ENCODE data around the gene PEX5L.
"Not testable (repeated sequence)": the region's sequence is repeated elsewhere in the genome, so short reads cannot be mapped to it uniquely, and the experiment has no call there.

Gene PEX5L

GRCh38 chr3:179806177-179806576 lies 230.6 kb downstream of the PEX5L start:
- Histone ChIP-seq H3K27me3 (ENCODE audit: control insufficient read depth in 2 of 2, insufficient read depth in 2 of 2, low read length in 2 of 2) (peaks cover 0 to 8% of the 10 kb centered on the region in 2 donors), H3K4me1 (ENCODE audit: control insufficient read depth in 2 of 2, insufficient read depth in 2 of 2, low read length in 2 of 2) (no peaks in the 10 kb centered on the region), H3K9ac (ENCODE audit: low read depth in 1 of 2, low read length in 2 of 2) (no peak overlapping the region), H3K9me3 (ENCODE audit: control insufficient read depth in 2 of 2, low read length in 2 of 2) (no peaks in the 10 kb centered on the region), H3K27ac (ENCODE audit: low read depth in 2 of 2, low read length in 2 of 2) (no peak overlapping the region), H3K36me3 (ENCODE audit: control insufficient read depth in 2 of 2, insufficient read depth in 2 of 2, low read length in 2 of 2) (no peaks in the 10 kb centered on the region), H3K4me3 (ENCODE audit: low read length in 2 of 2) (no peak overlapping the region)

GRCh38 chr3:179801856-179802255 lies 234.9 kb downstream of the PEX5L start:
- Histone ChIP-seq H3K4me1 (ENCODE audit: control insufficient read depth in 2 of 2, insufficient read depth in 2 of 2, low read length in 2 of 2) (no peaks in the 10 kb centered on the region), H3K27ac (ENCODE audit: low read depth in 2 of 2, low read length in 2 of 2) (no peak overlapping the region), H3K9ac (ENCODE audit: low read depth in 1 of 2, low read length in 2 of 2) (no peak overlapping the region), H3K9me3 (ENCODE audit: control insufficient read depth in 2 of 2, low read length in 2 of 2) (no peaks in the 10 kb centered on the region), H3K36me3 (ENCODE audit: control insufficient read depth in 2 of 2, insufficient read depth in 2 of 2, low read length in 2 of 2) (no peaks in the 10 kb centered on the region), H3K4me3 (ENCODE audit: low read length in 2 of 2) (no peak overlapping the region), H3K27me3 (ENCODE audit: control insufficient read depth in 2 of 2, insufficient read depth in 2 of 2, low read length in 2 of 2) (peaks cover 0 to 10% of the 10 kb centered on the region in 2 donors)

- peaks cover 0 to 10% of the 10 kb centered on the region in 2 donors for H3K27me3 ChIP-seq (ENCODE audit: control insufficient read depth in 2 of 2, insufficient read depth in 2 of 2, low read length in 2 of 2)
- no peak overlapping the region for H3K27ac ChIP-seq (ENCODE audit: low read depth in 2 of 2, low read length in 2 of 2)
- H3K36me3 ChIP-seq (ENCODE audit: control insufficient read depth in 2 of 2, insufficient read depth in 2 of 2, low read length in 2 of 2) = no peaks in the 10 kb centered on the region
- H3K9ac ChIP-seq (ENCODE audit: low read depth in 1 of 2, low read length in 2 of 2) = no peak overlapping the region
- H3K9me3 ChIP-seq (ENCODE audit: control insufficient read depth in 2 of 2, low read length in 2 of 2) = no peaks in the 10 kb centered on the region
- no peaks in the 10 kb centered on the region for H3K4me1 ChIP-seq (ENCODE audit: control insufficient read depth in 2 of 2, insufficient read depth in 2 of 2, low read length in 2 of 2)
- H3K4me3 ChIP-seq (ENCODE audit: low read length in 2 of 2) = no peak overlapping the region
Measured at GRCh38 chr3:179801263-179801662, 235.5 kb downstream of the PEX5L start.

- Histone ChIP-seq H3K4me1 (ENCODE audit: control insufficient read depth in 2 of 2, insufficient read depth in 2 of 2, low read length in 2 of 2) (no peaks in the 10 kb centered on the region), H3K9me3 (ENCODE audit: control insufficient read depth in 2 of 2, low read length in 2 of 2) (no peaks in the 10 kb centered on the region), H3K4me3 (ENCODE audit: low read length in 2 of 2) (no peak overlapping the region), H3K27ac (ENCODE audit: low read depth in 2 of 2, low read length in 2 of 2) (no peak overlapping the region), H3K9ac (ENCODE audit: low read depth in 1 of 2, low read length in 2 of 2) (no peak overlapping the region), H3K27me3 (ENCODE audit: control insufficient read depth in 2 of 2, insufficient read depth in 2 of 2, low read length in 2 of 2) (peaks cover 0 to 5% of the 10 kb centered on the region in 2 donors), H3K36me3 (ENCODE audit: control insufficient read depth in 2 of 2, insufficient read depth in 2 of 2, low read length in 2 of 2) (no peaks in the 10 kb centered on the region)
Measured at GRCh38 chr3:179797192-179797591, 239.5 kb downstream of the PEX5L start.

- Histone ChIP-seq H3K9me3 (ENCODE audit: control insufficient read depth in 2 of 2, low read length in 2 of 2) (no peaks in the 10 kb centered on the region), H3K4me3 (ENCODE audit: low read length in 2 of 2) (no peak overlapping the region), H3K4me1 (ENCODE audit: control insufficient read depth in 2 of 2, insufficient read depth in 2 of 2, low read length in 2 of 2) (no peaks in the 10 kb centered on the region), H3K27ac (ENCODE audit: low read depth in 2 of 2, low read length in 2 of 2) (no peak overlapping the region), H3K36me3 (ENCODE audit: control insufficient read depth in 2 of 2, insufficient read depth in 2 of 2, low read length in 2 of 2) (no peaks in the 10 kb centered on the region), H3K27me3 (ENCODE audit: control insufficient read depth in 2 of 2, insufficient read depth in 2 of 2, low read length in 2 of 2) (peaks cover 0 to 4% of the 10 kb centered on the region in 2 donors), H3K9ac (ENCODE audit: low read depth in 1 of 2, low read length in 2 of 2) (no peak overlapping the region)
Measured at GRCh38 chr3:179796421-179796820, 240.3 kb downstream of the PEX5L start.

GRCh38 chr3:179794355-179794754 lies 242.4 kb downstream of the PEX5L start:
- Histone ChIP-seq H3K4me1 (ENCODE audit: control insufficient read depth in 2 of 2, insufficient read depth in 2 of 2, low read length in 2 of 2) (no peaks in the 10 kb centered on the region), H3K9me3 (ENCODE audit: control insufficient read depth in 2 of 2, low read length in 2 of 2) (no peaks in the 10 kb centered on the region), H3K36me3 (ENCODE audit: control insufficient read depth in 2 of 2, insufficient read depth in 2 of 2, low read length in 2 of 2) (no peaks in the 10 kb centered on the region), H3K4me3 (ENCODE audit: low read length in 2 of 2) (no peak overlapping the region), H3K9ac (ENCODE audit: low read depth in 1 of 2, low read length in 2 of 2) (no peak overlapping the region), H3K27ac (ENCODE audit: low read depth in 2 of 2, low read length in 2 of 2) (no peak overlapping the region), H3K27me3 (ENCODE audit: control insufficient read depth in 2 of 2, insufficient read depth in 2 of 2, low read length in 2 of 2) (no peaks in the 10 kb centered on the region)

- Histone ChIP-seq H3K4me1 (ENCODE audit: control insufficient read depth in 2 of 2, insufficient read depth in 2 of 2, low read length in 2 of 2) (no peaks in the 10 kb centered on the region), H3K27ac (ENCODE audit: low read depth in 2 of 2, low read length in 2 of 2) (no peak overlapping the region), H3K27me3 (ENCODE audit: control insufficient read depth in 2 of 2, insufficient read depth in 2 of 2, low read length in 2 of 2) (no peaks in the 10 kb centered on the region), H3K9me3 (ENCODE audit: control insufficient read depth in 2 of 2, low read length in 2 of 2) (no peaks in the 10 kb centered on the region), H3K4me3 (ENCODE audit: low read length in 2 of 2) (no peak overlapping the region), H3K36me3 (ENCODE audit: control insufficient read depth in 2 of 2, insufficient read depth in 2 of 2, low read length in 2 of 2) (no peaks in the 10 kb centered on the region), H3K9ac (ENCODE audit: low read depth in 1 of 2, low read length in 2 of 2) (no peak overlapping the region)
Measured at GRCh38 chr3:179791793-179792192, 244.9 kb downstream of the PEX5L start.

- H3K27me3 ChIP-seq (ENCODE audit: control insufficient read depth in 2 of 2, insufficient read depth in 2 of 2, low read length in 2 of 2) = no peaks in the 10 kb centered on the region
- H3K4me1 ChIP-seq (ENCODE audit: control insufficient read depth in 2 of 2, insufficient read depth in 2 of 2, low read length in 2 of 2) = no peaks in the 10 kb centered on the region
- no peak overlapping the region for H3K4me3 ChIP-seq (ENCODE audit: low read length in 2 of 2)
- H3K9me3 ChIP-seq (ENCODE audit: control insufficient read depth in 2 of 2, low read length in 2 of 2) = no peaks in the 10 kb centered on the region
- no peak overlapping the region for H3K27ac ChIP-seq (ENCODE audit: low read depth in 2 of 2, low read length in 2 of 2)
- no peak overlapping the region for H3K9ac ChIP-seq (ENCODE audit: low read depth in 1 of 2, low read length in 2 of 2)
- H3K36me3 ChIP-seq (ENCODE audit: control insufficient read depth in 2 of 2, insufficient read depth in 2 of 2, low read length in 2 of 2) = no peaks in the 10 kb centered on the region
Measured at GRCh38 chr3:179788996-179789395, 247.7 kb downstream of the PEX5L start.

- not testable (repeated sequence) for H3K27me3 ChIP-seq (ENCODE audit: control insufficient read depth in 2 of 2, insufficient read depth in 2 of 2, low read length in 2 of 2); H3K4me3 ChIP-seq (ENCODE audit: low read length in 2 of 2); H3K4me1 ChIP-seq (ENCODE audit: control insufficient read depth in 2 of 2, insufficient read depth in 2 of 2, low read length in 2 of 2); H3K9me3 ChIP-seq (ENCODE audit: control insufficient read depth in 2 of 2, low read length in 2 of 2); H3K36me3 ChIP-seq (ENCODE audit: control insufficient read depth in 2 of 2, insufficient read depth in 2 of 2, low read length in 2 of 2); H3K9ac ChIP-seq (ENCODE audit: low read depth in 1 of 2, low read length in 2 of 2); H3K27ac ChIP-seq (ENCODE audit: low read depth in 2 of 2, low read length in 2 of 2)
Measured at GRCh38 chr3:179782841-179783240, 253.9 kb downstream of the PEX5L start.

GRCh38 chr3:179775416-179776122 lies 261.2 kb downstream of the PEX5L start:
- no peaks in the 10 kb centered on the region for H3K4me1 ChIP-seq (ENCODE audit: control insufficient read depth in 2 of 2, insufficient read depth in 2 of 2, low read length in 2 of 2)
- no peaks in the 10 kb centered on the region for H3K9me3 ChIP-seq (ENCODE audit: control insufficient read depth in 2 of 2, low read length in 2 of 2)
- H3K36me3 ChIP-seq (ENCODE audit: control insufficient read depth in 2 of 2, insufficient read depth in 2 of 2, low read length in 2 of 2) = no peaks in the 10 kb centered on the region
- H3K9ac ChIP-seq (ENCODE audit: low read depth in 1 of 2, low read length in 2 of 2) = no peak overlapping the region
- H3K27me3 ChIP-seq (ENCODE audit: control insufficient read depth in 2 of 2, insufficient read depth in 2 of 2, low read length in 2 of 2) = no peaks in the 10 kb centered on the region
- no peak overlapping the region for H3K27ac ChIP-seq (ENCODE audit: low read depth in 2 of 2, low read length in 2 of 2)
- no peak overlapping the region for H3K4me3 ChIP-seq (ENCODE audit: low read length in 2 of 2)
